Measurements from ENCODE around the gene ALPK1. TPM values are rescaled to one million over a fixed set of nuclear protein-coding genes. Genes with fewer than 3 reads are reported as not detected.

Gene ALPK1
- total RNA-seq, 4 donors from 2014 or later: 15.7 to 87.2 (median 24.2) TPM

- no peak for DNase-seq (ENCODE audit: low spot score in 2 of 2)
- Histone ChIP-seq H3K36me3 (peaks cover 12% of the 10 kb centered on the region), H3K9me3 (peaks cover 5% of the 10 kb centered on the region), H3K4me1 (no peaks in the 10 kb centered on the region), H3K4me3 (no peak overlapping the region), H3K27ac (no peak overlapping the region), H3K27me3 (no peaks in the 10 kb centered on the region)
- TF ChIP-seq POLR2A (IDR thresholded peaks at IDR 0.05) (no peak), EP300 (IDR thresholded peaks at IDR 0.05) (no peak)
- 92% methylated on average over 5 of the region's 6 CpGs for WGBS
Measured at GRCh38 chr4:112361181-112361791, 64.1 kb downstream of the ALPK1 start.

GRCh38 chr4:112370466-112370865, 73.3 kb downstream of the ALPK1 start:
- no peaks in the 10 kb centered on the region for H3K4me1 ChIP-seq
- WGBS: 39% methylated on average over 1 of the region's 1 CpG
- no peak overlapping the region for H3K4me3 ChIP-seq
- TF ChIP-seq EP300 (IDR thresholded peaks at IDR 0.05) (no peak), CTCF (IDR thresholded peaks at IDR 0.05) (no peak), POLR2A (IDR thresholded peaks at IDR 0.05) (no peak), POLR2AphosphoS5 (IDR thresholded peaks at IDR 0.05) (no peak)
- no peak for DNase-seq (ENCODE audit: low spot score in 2 of 2)
- no peaks in the 10 kb centered on the region for H3K27me3 ChIP-seq
- H3K9me3 ChIP-seq: no peaks in the 10 kb centered on the region
- H3K27ac ChIP-seq: no peak overlapping the region
- no peaks in the 10 kb centered on the region for H3K36me3 ChIP-seq

GRCh38 chr4:112371361-112371760, 74.2 kb downstream of the ALPK1 start:
- 79% methylated on average over 3 of the region's 3 CpGs for WGBS
- H3K27me3 ChIP-seq: no peaks in the 10 kb centered on the region
- TF ChIP-seq EP300 (IDR thresholded peaks at IDR 0.05) (no peak), POLR2AphosphoS5 (IDR thresholded peaks at IDR 0.05) (no peak), POLR2A (IDR thresholded peaks at IDR 0.05) (no peak), CTCF (IDR thresholded peaks at IDR 0.05) (no peak)

GRCh38 chr4:112374850-112375249, 77.7 kb downstream of the ALPK1 start:
- WGBS: 98% methylated on average over 2 of the region's 2 CpGs
- no peak for DNase-seq (ENCODE audit: low spot score in 2 of 2)
- TF ChIP-seq EP300 (IDR thresholded peaks at IDR 0.05) (no peak), CTCF (IDR thresholded peaks at IDR 0.05) (no peak), POLR2AphosphoS5 (IDR thresholded peaks at IDR 0.05) (no peak), POLR2A (IDR thresholded peaks at IDR 0.05) (no peak)
- Histone ChIP-seq H3K4me1 (no peaks in the 10 kb centered on the region), H3K36me3 (peaks cover 27% of the 10 kb centered on the region), H3K4me3 (no peak overlapping the region), H3K27ac (no peak overlapping the region), H3K27me3 (no peaks in the 10 kb centered on the region), H3K9me3 (no peaks in the 10 kb centered on the region)

More at GRCh38 chr4:112371361-112371760, 74.2 kb downstream of the ALPK1 start:
- Histone ChIP-seq H3K36me3 (no peaks in the 10 kb centered on the region), H3K4me3 (no peak overlapping the region), H3K4me1 (no peaks in the 10 kb centered on the region), H3K9me3 (no peaks in the 10 kb centered on the region), H3K27ac (no peak overlapping the region)
- no peak for DNase-seq (ENCODE audit: low spot score in 2 of 2)

- 81% methylated on average over 6 of the region's 6 CpGs for WGBS
- Histone ChIP-seq H3K36me3 (peaks cover 33% of the 10 kb centered on the region), H3K27ac (no peak overlapping the region), H3K4me1 (no peaks in the 10 kb centered on the region), H3K9me3 (no peaks in the 10 kb centered on the region), H3K27me3 (no peaks in the 10 kb centered on the region), H3K4me3 (no peak overlapping the region)
- DNase-seq (ENCODE audit: low spot score in 2 of 2): no peak
- no peak for TF ChIP-seq CTCF (IDR thresholded peaks at IDR 0.05)
- TF ChIP-seq POLR2AphosphoS5 (IDR thresholded peaks at IDR 0.05): no peak
- TF ChIP-seq POLR2A (IDR thresholded peaks at IDR 0.05): no peak
- TF ChIP-seq EP300 (IDR thresholded peaks at IDR 0.05): no peak
Measured at GRCh38 chr4:112377171-112377570, 80.0 kb downstream of the ALPK1 start.

Data from suprapubic skin (tissue), 4 donors.